A549 (cell line): ENCODE results near the gene SLCO4A1.

ENCODE experiments used
- BHLHE40 ChIP-seq: IDR thresholded peaks from 2 replicates; pipeline ENCODE4 v1.6.1; 2012; ENCODE audit warnings: low read depth, low read length, inconsistent platforms
- CTCF ChIP-seq: fragments of >200 bp; sonication (Bioruptor Twin); formaldehyde crosslinking; IDR thresholded peaks from 3 replicates; pipeline ENCODE4 v1.5.1; 2016
- E2F6 ChIP-seq: IDR thresholded peaks from 2 replicates; pipeline ENCODE4 v1.6.1; 2012; ENCODE audit warnings: low read depth, borderline replicate concordance
- HDAC2 ChIP-seq: fragments of 200-600 bp; sonication (generic); IDR thresholded peaks from 2 replicates; pipeline ENCODE4 v1.6.1; 2016
- NFE2L2 ChIP-seq: fragments of 150-350 bp; conservative IDR thresholded peaks from 2 replicates; pipeline ENCODE4 v1.6.1; 2014; ENCODE audit warnings: low read length
- RCOR1 ChIP-seq: fragments of 150-350 bp; IDR thresholded peaks from 2 replicates; pipeline ENCODE4 v1.6.1; 2014; ENCODE audit warnings: antibody characterized with exemption, low read length, low read depth
- SMC3 ChIP-seq: fragments of >200 bp; sonication (Bioruptor Twin); formaldehyde crosslinking; IDR thresholded peaks from 3 replicates; pipeline ENCODE4 v1.6.1; 2018; ENCODE audit warnings: inconsistent platforms

DNA sequence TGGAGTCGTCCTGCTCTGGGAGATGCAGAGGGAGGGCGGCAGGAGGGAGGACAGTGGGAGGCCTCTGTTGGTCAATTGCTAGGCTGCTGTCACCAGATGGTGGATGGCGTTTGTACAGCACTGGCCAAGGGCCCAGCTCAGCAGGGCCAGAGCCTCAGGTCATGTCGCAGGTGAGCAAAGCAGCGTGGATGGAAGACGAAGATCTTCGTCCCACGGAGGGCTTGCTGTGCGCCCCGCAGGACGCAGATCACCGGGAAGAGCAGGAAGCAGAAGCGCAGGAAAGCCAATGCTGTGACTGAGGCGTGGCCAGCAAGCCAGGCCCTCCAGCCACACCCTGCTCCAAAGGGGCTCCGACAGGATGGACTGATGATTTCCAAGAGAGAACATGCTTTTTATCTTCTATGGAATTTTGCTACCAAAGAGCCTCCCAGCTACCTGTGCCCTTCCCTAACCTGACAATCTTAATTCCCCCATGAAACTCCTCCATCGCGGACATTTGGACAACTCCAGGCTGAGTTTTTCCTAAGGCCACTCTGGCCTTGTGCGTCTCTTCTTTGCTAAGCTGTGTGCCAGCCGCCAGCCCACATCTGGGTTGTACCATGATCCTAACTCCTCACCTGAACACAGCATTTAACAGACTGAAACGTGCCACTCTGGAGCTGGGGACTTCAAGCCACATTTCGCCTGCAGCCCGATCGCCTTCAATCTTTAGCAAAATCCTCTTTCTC lies 3.5 kb upstream of the SLCO4A1 start:
- TF ChIP-seq BHLHE40 (no peak), CTCF (no peak), HDAC2 (no peak), RCOR1 (no peak), NFE2L2 (no peak), E2F6 (no peak), SMC3 (no peak)
